Psoas muscle (tissue), 8 donors: ENCODE results near the gene SIRT5. TPM values are rescaled to one million over a fixed set of nuclear protein-coding genes. Genes with fewer than 3 reads are reported as not detected.
A peak's percentile ranks its signal among the peaks of the same experiment; 100 is the strongest.

Experiments
- ATAC-seq, 4 donors: fragments of 200-7000 bp; cut with Tn5 transposase; one replicate each; pipeline ENCODE4 v1.9.1; 2020; ENCODE audit warnings: moderate library complexity in 3 of 4, mild to moderate bottlenecking in 2 of 4
- DNase-seq, 2 donors: peaks; one replicate each; pipeline ENCODE4 v3.0.0-alpha.2; 2020
- H3K27ac ChIP-seq: fragments of 200-600 bp; one replicate; pipeline ENCODE4 v1.8.0; 2022
- H3K27me3 ChIP-seq, 3 donors: fragments of 200-600 bp in 1 of 3; one replicate each; pipeline versions ENCODE4 v1.6.1 to v1.8.0; 2013 to 2022; ENCODE audit warnings: low read length in 2 of 3, mild to moderate bottlenecking in 2 of 3, moderate library complexity in 1 of 3; ENCODE audit not compliant: insufficient read depth in 3 of 3
- H3K36me3 ChIP-seq, 2 donors: fragments of 200-600 bp in 1 of 2; one replicate each; pipeline versions ENCODE4 v1.6.1 to v1.8.0; 2013 to 2022; ENCODE audit warnings: low read depth in 1 of 2, mild to moderate bottlenecking in 1 of 2, moderate library complexity in 1 of 2; ENCODE audit not compliant: insufficient read depth in 1 of 2
- H3K4me1 ChIP-seq: fragments of 200-600 bp; one replicate; pipeline ENCODE4 v1.8.0; 2022
- H3K4me3 ChIP-seq: fragments of 200-600 bp; one replicate; pipeline ENCODE4 v1.8.0; 2022; ENCODE audit warnings: mild to moderate bottlenecking
- H3K9me3 ChIP-seq: fragments of 200-600 bp; one replicate; pipeline ENCODE4 v1.8.0; 2022
- WGBS, 3 donors: extraction: QIAGEN DNeasy Blood & Tissue Kit; methylation state at CpG; one replicate each; pipeline versions ENCODE4 v1.1.6 to v1.1.7; 2013; 5-methylcytosine and 5-hydroxymethylcytosine counted together
- intact Hi-C, 2 donors: fragments of 100-400 bp; cut with DNase I; formaldehyde crosslinking; loops; one replicate each; pipeline versions ENCODE4 v1.11.0 to v1.14.2; 2022
- polyA plus RNA-seq, 3 donors: library from polyadenylated mRNA; stranded (reverse); fragments of 200-250 nt; gene quantifications; one replicate each; pipeline ENCODE4 v1.2.3, GENCODE V29; 2013
- total RNA-seq, 4 donors: library from RNA; stranded (reverse); fragmentation: NEBNext Ultra II Directional in 2 of 4; extraction: Animal tissue kit (Norgen Biotek cat#: 25700) in 2 of 4; gene quantifications; one replicate each; pipeline versions ENCODE4 v1.2.1 to v1.2.4, GENCODE V29; 2021 to 2023
- TF ChIP-seq, protein P1 (sequence below): fragments of 200-600 bp; IDR thresholded peaks from one replicate; pipeline ENCODE4 v1.8.0; 2022; ENCODE audit warnings: antibody characterized with exemption
- donor health status: healthy with polysubstance abuse.
- donor health status: DM: no; HTN: no; CAD: no; lungs with moderate emphysema.
- donor health status: Bipolar disorder and iron deficiency.
- donor health status: healthy.
- donor health status: DM: yes; HTN: yes; CAD: no.
- donor health status: DM: no; HTN: no; CAD: no.
- donor health status: DM: no; HTN: no; CAD: no.
- donor health status: DM: yes; HTN: yes; CAD: no.

The SIRT5 gene
- total and polyA plus RNA-seq, 7 donors: 10.1 to 29.2 (median 19.3) TPM

DNA sequence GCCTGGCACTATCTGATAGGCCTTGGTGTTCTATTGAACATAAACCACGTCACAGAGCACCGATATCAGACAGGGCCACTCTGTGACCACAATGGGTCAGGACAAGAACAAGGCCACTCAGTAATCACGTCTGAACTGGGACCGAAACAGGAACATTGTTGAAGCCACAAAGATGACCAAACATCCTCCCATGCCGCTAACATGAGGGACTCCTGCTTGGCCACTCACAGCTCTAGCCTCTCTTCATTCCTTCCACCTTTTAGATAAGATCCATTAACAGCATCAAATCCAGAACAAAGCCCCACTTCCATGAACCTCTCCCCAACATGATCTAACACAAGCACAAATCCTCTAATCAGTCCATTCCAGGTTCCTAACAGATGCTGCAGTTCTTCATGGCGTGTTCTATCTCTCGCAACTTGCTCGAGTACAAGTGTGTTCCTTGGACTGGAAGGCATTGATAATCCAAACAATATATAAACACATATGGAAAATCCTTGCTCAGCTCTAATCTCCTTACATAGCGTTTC, 7.4 kb downstream of the SIRT5 start:
- intact Hi-C loops: no loop called here
- peaks cover 11% of the 10 kb centered on the region for H3K4me1 ChIP-seq
- 88 to 94% (median 92%) methylated on average over 9 of the region's 9 CpGs for WGBS, 3 donors

DNA sequence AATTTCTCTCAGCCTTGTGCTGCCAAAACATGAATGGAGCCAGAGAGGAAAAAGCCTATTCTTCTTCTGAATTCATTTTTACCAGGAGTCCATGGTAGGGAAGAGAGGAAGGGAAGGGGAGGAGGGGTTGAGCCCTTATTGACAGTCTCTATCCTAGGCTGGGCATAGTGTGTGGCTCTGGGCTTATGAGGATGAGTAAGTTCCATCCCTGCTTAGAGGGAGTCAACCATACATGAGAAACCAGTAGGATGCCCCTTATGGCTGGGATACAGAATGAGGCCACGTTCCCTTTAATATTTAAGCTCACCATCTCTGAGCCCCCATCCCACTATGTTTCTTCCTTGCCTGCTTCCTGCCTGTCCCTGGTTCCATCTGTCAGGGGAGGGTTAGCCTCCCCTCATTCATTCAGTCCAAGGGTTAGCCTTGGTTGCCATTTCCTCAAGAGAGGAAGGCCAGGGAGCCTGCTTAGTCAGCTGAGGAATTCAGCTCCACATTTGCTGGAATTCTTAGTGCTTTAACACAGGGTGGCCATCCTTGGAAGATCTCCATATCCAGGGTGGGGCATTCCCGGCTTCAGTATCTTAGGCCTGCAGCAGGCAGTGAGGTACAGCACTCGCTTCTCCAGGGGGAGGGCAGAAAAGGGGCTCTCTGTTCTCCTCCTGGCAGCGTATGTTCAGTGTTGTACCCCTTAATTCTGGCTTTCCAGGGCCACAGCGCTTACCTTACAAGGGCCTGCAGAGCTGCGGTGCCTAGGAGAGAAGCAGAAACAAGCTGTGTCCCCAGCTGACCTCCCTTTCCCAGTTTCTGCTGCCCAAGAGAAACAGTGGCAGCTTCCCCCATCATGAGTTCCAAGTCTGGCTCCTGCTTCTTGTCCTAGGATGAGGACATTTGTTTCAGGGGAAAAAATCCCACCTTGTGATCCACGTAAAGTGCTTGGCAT, 12.5 kb downstream of the SIRT5 start:
- Histone ChIP-seq H3K4me1 (peaks cover 4% of the 10 kb centered on the region), H3K27me3 (no peaks in the 10 kb centered on the region), H3K27ac (no peak overlapping the region), H3K9me3 (no peaks in the 10 kb centered on the region), H3K4me3 (no peak overlapping the region), H3K36me3 (peaks cover 5 to 76% of the 10 kb centered on the region in 2 donors)
- intact Hi-C loops: no loop called here
- no peak for ATAC-seq
- 86 to 92% (median 91%) methylated on average over 7 of the region's 7 CpGs for WGBS, 3 donors
- no peak for DNase-seq
- TF ChIP-seq, protein P1, sequence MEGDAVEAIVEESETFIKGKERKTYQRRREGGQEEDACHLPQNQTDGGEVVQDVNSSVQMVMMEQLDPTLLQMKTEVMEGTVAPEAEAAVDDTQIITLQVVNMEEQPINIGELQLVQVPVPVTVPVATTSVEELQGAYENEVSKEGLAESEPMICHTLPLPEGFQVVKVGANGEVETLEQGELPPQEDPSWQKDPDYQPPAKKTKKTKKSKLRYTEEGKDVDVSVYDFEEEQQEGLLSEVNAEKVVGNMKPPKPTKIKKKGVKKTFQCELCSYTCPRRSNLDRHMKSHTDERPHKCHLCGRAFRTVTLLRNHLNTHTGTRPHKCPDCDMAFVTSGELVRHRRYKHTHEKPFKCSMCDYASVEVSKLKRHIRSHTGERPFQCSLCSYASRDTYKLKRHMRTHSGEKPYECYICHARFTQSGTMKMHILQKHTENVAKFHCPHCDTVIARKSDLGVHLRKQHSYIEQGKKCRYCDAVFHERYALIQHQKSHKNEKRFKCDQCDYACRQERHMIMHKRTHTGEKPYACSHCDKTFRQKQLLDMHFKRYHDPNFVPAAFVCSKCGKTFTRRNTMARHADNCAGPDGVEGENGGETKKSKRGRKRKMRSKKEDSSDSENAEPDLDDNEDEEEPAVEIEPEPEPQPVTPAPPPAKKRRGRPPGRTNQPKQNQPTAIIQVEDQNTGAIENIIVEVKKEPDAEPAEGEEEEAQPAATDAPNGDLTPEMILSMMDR: no peak

More for the DNA sequence above, 7.4 kb downstream of the SIRT5 start:
- TF ChIP-seq, protein P1: no peak
- Histone ChIP-seq H3K27me3 (no peaks in the 10 kb centered on the region), H3K9me3 (no peaks in the 10 kb centered on the region), H3K4me3 (no peak overlapping the region), H3K36me3 (peaks cover 5 to 52% of the 10 kb centered on the region in 2 donors), H3K27ac (no peak overlapping the region)
- DNase-seq (no peak), ATAC-seq (no peak)

DNA sequence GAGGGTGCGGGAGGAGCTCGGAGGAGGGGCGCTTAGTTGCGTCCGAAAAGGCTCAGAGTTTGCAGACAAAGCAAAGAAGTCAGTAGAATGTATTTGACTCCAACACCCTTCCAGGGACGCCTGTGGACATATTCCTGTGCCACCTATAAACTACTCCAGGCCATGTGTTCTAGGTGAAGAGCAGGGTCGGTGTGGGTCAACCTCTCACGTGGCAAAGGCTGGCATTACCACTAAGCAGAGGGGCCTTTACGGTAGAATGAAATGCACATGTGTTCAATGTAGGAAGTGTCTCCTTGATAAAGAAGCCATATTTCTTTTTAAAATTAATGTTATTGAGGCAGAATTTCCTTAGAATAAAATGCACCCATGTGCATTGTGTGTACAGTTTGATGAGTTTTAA, 15.4 kb downstream of the SIRT5 start:
- TF ChIP-seq, protein P1: no peak
- no peak overlapping the region for H3K4me3 ChIP-seq
- peaks cover 4% of the 10 kb centered on the region for H3K4me1 ChIP-seq
- no peaks in the 10 kb centered on the region for H3K9me3 ChIP-seq
- 67 to 73% (median 68%) methylated on average over 9 of the region's 9 CpGs for WGBS, 3 donors
- peaks cover 5 to 88% of the 10 kb centered on the region in 2 donors for H3K36me3 ChIP-seq
- intact Hi-C loops: no loop called here
- no peaks in the 10 kb centered on the region for H3K27me3 ChIP-seq
- ATAC-seq (peak in 3 of 4 donors; percentile 51 to 56 (median 56)), DNase-seq (no peak)
- H3K27ac ChIP-seq: no peak overlapping the region

DNA sequence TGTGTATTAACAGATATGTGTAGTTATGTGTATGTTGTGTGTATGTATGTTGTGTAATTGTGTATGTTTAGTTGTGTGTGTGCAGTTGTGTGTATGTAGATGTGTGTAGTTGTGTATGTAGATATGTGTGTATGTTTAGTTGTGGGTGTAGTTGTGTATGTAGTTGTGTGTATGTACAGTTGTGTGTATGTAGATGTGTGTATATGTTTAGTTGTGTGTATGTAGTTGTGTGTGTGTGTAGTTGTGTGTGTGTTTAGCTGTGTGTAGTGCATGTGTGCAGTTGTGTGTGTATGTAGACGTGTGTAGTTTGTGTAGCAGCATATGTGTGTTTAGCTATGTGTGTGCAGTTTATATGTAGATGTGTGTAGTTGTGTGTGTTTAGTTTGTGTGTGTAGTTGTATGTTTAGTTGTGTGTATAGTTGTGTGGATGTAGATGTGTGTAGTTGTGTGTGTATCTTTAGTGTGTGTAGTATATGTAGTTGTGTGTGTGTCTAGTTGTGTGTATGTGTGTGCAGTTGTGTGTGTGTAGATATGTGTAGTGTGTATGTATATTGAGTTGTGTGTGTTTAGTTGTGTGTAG, 16.3 kb downstream of the SIRT5 start:
- no peak overlapping the region for H3K4me3 ChIP-seq
- ATAC-seq (no peak), DNase-seq (no peak)
- intact Hi-C loops: no loop called here
- peaks cover 4% of the 10 kb centered on the region for H3K4me1 ChIP-seq
- H3K36me3 ChIP-seq: peaks cover 5 to 88% of the 10 kb centered on the region in 2 donors
- H3K9me3 ChIP-seq: no peaks in the 10 kb centered on the region
- 89 to 94% (median 92%) methylated on average over 1 of the region's 1 CpG for WGBS, 3 donors
- H3K27ac ChIP-seq: no peak overlapping the region
- TF ChIP-seq, protein P1: no peak
- no peaks in the 10 kb centered on the region for H3K27me3 ChIP-seq
